A549 treated with CpdA at 1 μM for 4 hours (cell line): ENCODE data around the gene MOCOS. TPM values are rescaled to one million over a fixed set of nuclear protein-coding genes. Genes with fewer than 3 reads are reported as not detected.

Experiments used
- total RNA-seq: library from RNA; stranded (reverse); fragments of 200-300 nt; extraction: Qiagen RNA extraction; gene quantifications from 5 replicates; pipeline ENCODE4 v1.2.3, GENCODE V29; 2022; ENCODE audit warnings: low read depth

Gene MOCOS
- total RNA-seq: 2.7 to 4.6 TPM (median 2.7 TPM) in 5 replicates

GRCh38 chr18:36187193-36187825 lies at the start of gene MOCOS:
MOCOS (plus strand) TSS chr18:36187497; CDS start chr18:36187540, 43 bp downstream.

GRCh38 chr18:36297417-36298125 lies 110.3 kb downstream of the MOCOS start, which contains the start of gene FHOD3:
FHOD3 (plus strand) TSS chr18:36297713; CDS start chr18:36297836, 123 bp downstream.

Other genes starting within 250 kb of the MOCOS start
- 20.3 to 24.7 TPM (median 23.4 TPM) in 5 replicates for gene RPRD1A, start 119.9 kb upstream of the MOCOS start, total RNA-seq
- 40.1 to 53.5 TPM (median 51.2 TPM) in 5 replicates for gene SLC39A6, start 58.2 kb upstream of the MOCOS start, total RNA-seq
- gene ELP2, start 57.6 kb upstream of the MOCOS start, total RNA-seq: 33.6 to 42.9 TPM (median 38.3 TPM) in 5 replicates
- gene FHOD3, start 110.2 kb downstream of the MOCOS start, total RNA-seq: 1.9 to 3.2 TPM (median 2.6 TPM) in 5 replicates